Neuronal stem cell (in vitro differentiated cells): ENCODE data around the gene KIDINS220.
A peak's percentile ranks its signal among the peaks of the same experiment; 100 is the strongest.

Source experiments
- DNase-seq: peaks from one replicate; pipeline ENCODE4 v3.0.0-alpha.2; 2013; ENCODE audit warnings: low spot score
- H2AFZ ChIP-seq: one replicate; pipeline ENCODE4 v1.6.1; 2013; ENCODE audit warnings: mild to moderate bottlenecking, low read length, inconsistent platforms
- H2AK5ac ChIP-seq: 2 replicates; pipeline ENCODE4 v1.6.1; 2013; ENCODE audit warnings: low read depth, mild to moderate bottlenecking, inconsistent platforms, low read length, moderate library complexity, mixed read lengths
- H2BK120ac ChIP-seq: 2 replicates; pipeline ENCODE4 v1.6.1; 2013; ENCODE audit warnings: low read depth, mild to moderate bottlenecking, inconsistent platforms, low read length, moderate library complexity, mixed read lengths
- H2BK12ac ChIP-seq: one replicate; pipeline ENCODE4 v1.6.1; 2013; ENCODE audit warnings: low read length, inconsistent platforms
- H2BK15ac ChIP-seq: 2 replicates; pipeline ENCODE4 v1.6.1; 2013; ENCODE audit warnings: mild to moderate bottlenecking, low read length, inconsistent platforms, mixed read lengths
- H2BK5ac ChIP-seq: one replicate; pipeline ENCODE4 v1.6.1; 2013; ENCODE audit warnings: inconsistent platforms, mild to moderate bottlenecking, low read length, moderate library complexity
- H3K14ac ChIP-seq: one replicate; pipeline ENCODE4 v1.6.1; 2013; ENCODE audit warnings: low read length, inconsistent platforms
- H3K18ac ChIP-seq: 2 replicates; pipeline ENCODE4 v1.6.1; 2013; ENCODE audit warnings: low read length, inconsistent platforms
- H3K23ac ChIP-seq: 2 replicates; pipeline ENCODE4 v1.6.1; 2013; ENCODE audit warnings: low read depth, mild to moderate bottlenecking, mixed read lengths, low read length, inconsistent platforms; ENCODE audit not compliant: poor library complexity
- H3K27ac ChIP-seq: replicated peaks from 3 replicates; pipeline ENCODE4 v1.5.1; 2013; ENCODE audit warnings: low read length, inconsistent platforms
- H3K27me3 ChIP-seq, 3 experiments: 2 replicates each; pipeline ENCODE4 v1.6.1; 2013; ENCODE audit warnings: low read length in 3 of 3, mild to moderate bottlenecking in 2 of 3, inconsistent platforms in 1 of 3, low read depth in 1 of 3, mixed read lengths in 1 of 3, moderate library complexity in 1 of 3; ENCODE audit not compliant: control insufficient read depth in 3 of 3, insufficient read depth in 3 of 3
- H3K36me3 ChIP-seq, 2 donors: replicated peaks in 1 of 2; 2 replicates each; pipeline ENCODE4 v1.6.1; 2013; ENCODE audit warnings: low read length in 2 of 2; ENCODE audit not compliant: control insufficient read depth in 2 of 2, insufficient read depth in 2 of 2
- H3K4ac ChIP-seq: 2 replicates; pipeline ENCODE4 v1.6.1; 2013; ENCODE audit warnings: inconsistent platforms, mild to moderate bottlenecking, low read length, moderate library complexity
- H3K4me1 ChIP-seq, 2 donors: 1 replicate in 1 of 2; 2 replicates in 1 of 2; pipeline ENCODE4 v1.6.1; 2013; ENCODE audit warnings: low read length in 2 of 2, low read depth in 1 of 2; ENCODE audit not compliant: control insufficient read depth in 2 of 2, insufficient read depth in 1 of 2
- H3K4me2 ChIP-seq: one replicate; pipeline ENCODE4 v1.6.1; 2013; ENCODE audit warnings: mild to moderate bottlenecking, low read length, inconsistent platforms; ENCODE audit not compliant: insufficient read depth, poor library complexity, severe bottlenecking
- H3K4me3 ChIP-seq, 2 donors: 2 replicates each; pipeline ENCODE4 v1.5.1; 2013; ENCODE audit warnings: low read length in 2 of 2, mild to moderate bottlenecking in 2 of 2, inconsistent platforms in 1 of 2, moderate library complexity in 1 of 2
- H3K79me1 ChIP-seq: one replicate; pipeline ENCODE4 v1.6.1; 2013; ENCODE audit warnings: low read depth, mild to moderate bottlenecking, inconsistent platforms, low read length, moderate library complexity
- H3K9ac ChIP-seq: one replicate; pipeline ENCODE4 v1.6.1; 2013; ENCODE audit warnings: mild to moderate bottlenecking, low read depth, low read length, inconsistent platforms; ENCODE audit not compliant: poor library complexity
- H3K9me3 ChIP-seq, 2 donors: replicated peaks in 1 of 2; 2 replicates each; pipeline versions ENCODE3 to v1.6.1; 2013; ENCODE audit warnings: low read length in 2 of 2, mild to moderate bottlenecking in 2 of 2, inconsistent platforms in 1 of 2, low read depth in 1 of 2, mixed read lengths in 1 of 2, moderate library complexity in 1 of 2; ENCODE audit not compliant: control insufficient read depth in 2 of 2, insufficient read depth in 1 of 2
- H4K8ac ChIP-seq: one replicate; pipeline ENCODE4 v1.6.1; 2013; ENCODE audit warnings: low read depth, mild to moderate bottlenecking, inconsistent platforms, low read length, moderate library complexity
- H4K91ac ChIP-seq: one replicate; pipeline ENCODE4 v1.6.1; 2013; ENCODE audit warnings: low read length, low read depth, mild to moderate bottlenecking, inconsistent platforms; ENCODE audit not compliant: poor library complexity
- WGBS, 2 donors: extraction: QIAGEN DNeasy Blood & Tissue Kit; methylation state at CpG; one replicate each; pipeline ENCODE4 v1.1.7; 2013; ENCODE audit warnings: missing lambda C conversion rate in 2 of 2, mixed read lengths in 1 of 2; ENCODE audit not compliant: insufficient read length in 2 of 2, insufficient replicate concordance in 1 of 2; ENCODE audit errors: extremely low coverage in 2 of 2; 5-methylcytosine and 5-hydroxymethylcytosine counted together

KIDINS220 gene

DNA sequence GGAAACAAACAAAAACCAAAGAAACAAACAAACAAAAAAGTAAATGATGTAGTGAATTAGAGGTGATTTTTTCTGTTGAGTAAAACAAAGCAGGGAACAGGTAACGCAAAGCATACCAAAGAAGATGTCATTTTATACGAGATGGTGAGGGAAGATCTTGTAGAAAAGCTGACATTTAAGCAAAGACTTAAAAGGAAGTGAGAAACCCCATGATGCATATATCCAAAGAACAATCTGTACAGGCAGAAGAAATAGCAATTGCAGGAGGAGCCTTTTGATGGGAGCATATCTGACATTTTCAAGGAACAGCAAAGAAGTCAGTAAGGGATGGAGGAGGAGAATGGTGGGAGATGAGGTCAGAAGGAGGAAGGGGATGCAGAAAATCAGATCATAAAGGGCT is 63.0 kb downstream of the KIDINS220 start:
- Histone ChIP-seq H2BK120ac (no peak overlapping the region), H2BK5ac (no peak overlapping the region), H3K9me3 (no peaks in the 10 kb centered on the region), H3K4me3 (no peak overlapping the region), H3K4ac (no peak overlapping the region), H4K8ac (no peak overlapping the region), H3K36me3 (peaks cover 10 to 83% of the 10 kb centered on the region in 2 donors), H3K4me2 (no peak overlapping the region), H2AFZ (no peak overlapping the region), H3K27ac (no peak overlapping the region), H3K9ac (no peak overlapping the region), H3K23ac (no peak overlapping the region), H2BK12ac (no peak overlapping the region), H2BK15ac (no peak overlapping the region), H3K4me1 (no peaks in the 10 kb centered on the region), H3K18ac (no peak overlapping the region), H2AK5ac (no peak overlapping the region), H3K79me1 (no peaks in the 10 kb centered on the region), H3K14ac (no peak overlapping the region), H3K27me3 (no peaks in the 10 kb centered on the region), H4K91ac (no peak overlapping the region)
- WGBS, 2 donors: no CpG with 5 or more reads among the region's 2 CpGs
- DNase-seq: no peak

DNA sequence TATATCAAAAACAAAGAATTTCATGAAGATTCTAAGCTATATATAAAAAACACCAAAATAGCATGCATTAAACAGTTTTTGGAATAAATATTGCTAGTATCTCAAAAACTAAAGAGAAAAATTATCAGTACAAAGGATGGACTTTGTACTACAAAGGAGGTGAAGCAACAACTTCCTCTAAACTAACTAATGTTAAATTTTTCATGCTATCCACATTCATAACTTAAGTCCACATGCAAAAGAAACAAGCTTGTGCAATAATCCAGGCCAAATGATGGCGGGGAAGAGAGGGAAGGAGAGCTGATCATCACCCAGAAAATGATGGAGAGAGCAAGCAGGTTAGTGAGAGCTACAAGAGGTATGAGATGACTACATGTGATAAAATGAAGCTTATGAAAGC is 70.1 kb downstream of the KIDINS220 start:
- H2BK120ac ChIP-seq: no peak overlapping the region
- H2AFZ ChIP-seq: no peak overlapping the region
- no peaks in the 10 kb centered on the region for H3K9me3 ChIP-seq
- no peaks in the 10 kb centered on the region for H3K79me1 ChIP-seq
- no peak overlapping the region for H2AK5ac ChIP-seq
- no peak overlapping the region for H3K4me2 ChIP-seq
- no peak overlapping the region for H3K23ac ChIP-seq
- no CpG with 5 or more reads among the region's 1 CpG for WGBS, 2 donors
- H3K4me1 ChIP-seq: no peaks in the 10 kb centered on the region
- no peak overlapping the region for H3K9ac ChIP-seq
- H3K4ac ChIP-seq: no peak overlapping the region
- H2BK15ac ChIP-seq: no peak overlapping the region
- H3K27ac ChIP-seq: no peak overlapping the region
- peaks cover 6 to 53% of the 10 kb centered on the region in 2 donors for H3K36me3 ChIP-seq
- no peak overlapping the region for H4K8ac ChIP-seq
- no peak for DNase-seq
- H4K91ac ChIP-seq: no peak overlapping the region
- H3K18ac ChIP-seq: no peak overlapping the region
- no peak overlapping the region for H2BK5ac ChIP-seq
- H3K4me3 ChIP-seq: no peak overlapping the region
- H3K14ac ChIP-seq: no peak overlapping the region
- H3K27me3 ChIP-seq: no peaks in the 10 kb centered on the region
- no peak overlapping the region for H2BK12ac ChIP-seq

GRCh38 chr2:8761529-8762164 is 75.8 kb downstream of the KIDINS220 start:
- no peaks in the 10 kb centered on the region for H3K4me1 ChIP-seq
- no peak overlapping the region for H3K4me3 ChIP-seq
- H2AK5ac ChIP-seq: no peak overlapping the region
- no peak overlapping the region for H3K27ac ChIP-seq
- no peak overlapping the region for H2AFZ ChIP-seq
- H2BK5ac ChIP-seq: no peak overlapping the region
- H3K23ac ChIP-seq: no peak overlapping the region
- H3K79me1 ChIP-seq: no peaks in the 10 kb centered on the region
- no peak overlapping the region for H3K4me2 ChIP-seq
- no peak overlapping the region for H2BK12ac ChIP-seq
- H3K36me3 ChIP-seq: peaks cover 6 to 28% of the 10 kb centered on the region in 2 donors
- WGBS, 2 donors: no CpG with 5 or more reads among the region's 1 CpG
- no peak overlapping the region for H3K4ac ChIP-seq
- H3K9ac ChIP-seq: no peak overlapping the region
- H3K27me3 ChIP-seq: no peaks in the 10 kb centered on the region
- H3K14ac ChIP-seq: no peak overlapping the region
- H2BK15ac ChIP-seq: no peak overlapping the region
- H2BK120ac ChIP-seq: no peak overlapping the region
- no peak overlapping the region for H4K91ac ChIP-seq
- H3K18ac ChIP-seq: no peak overlapping the region
- no peak overlapping the region for H4K8ac ChIP-seq
- DNase-seq: peak; percentile 35
- peaks cover under 1 to 3% of the 10 kb centered on the region in 2 donors for H3K9me3 ChIP-seq

GRCh38 chr2:8756716-8757115 is 80.7 kb downstream of the KIDINS220 start:
- Histone ChIP-seq H4K91ac (no peak overlapping the region), H3K27ac (no peak overlapping the region), H3K27me3 (no peaks in the 10 kb centered on the region), H3K9me3 (peaks cover 5 to 19% of the 10 kb centered on the region in 2 donors), H3K4me3 (no peak overlapping the region), H2BK12ac (no peak overlapping the region), H2AFZ (no peak overlapping the region), H3K9ac (no peak overlapping the region), H3K36me3 (peaks cover 3 to 31% of the 10 kb centered on the region in 2 donors), H2BK15ac (no peak overlapping the region), H2BK120ac (no peak overlapping the region), H3K14ac (no peak overlapping the region), H3K4me2 (no peak overlapping the region), H3K18ac (no peak overlapping the region), H3K4me1 (peaks cover 0 to 4% of the 10 kb centered on the region in 2 donors), H2BK5ac (no peak overlapping the region), H2AK5ac (no peak overlapping the region), H3K23ac (no peak overlapping the region), H4K8ac (no peak overlapping the region), H3K4ac (no peak overlapping the region), H3K79me1 (no peaks in the 10 kb centered on the region)
- WGBS, 2 donors: no CpG with 5 or more reads among the region's 5 CpGs
- DNase-seq: no peak
